ENCODE results near the gene SPPL3. TPM values are rescaled to one million over a fixed set of nuclear protein-coding genes. Genes with fewer than 3 reads are reported as not detected.

SPPL3 gene
- total and polyA plus RNA-seq, 2 experiments from 2014 or later = 20.0 to 67.3 TPM

DNA sequence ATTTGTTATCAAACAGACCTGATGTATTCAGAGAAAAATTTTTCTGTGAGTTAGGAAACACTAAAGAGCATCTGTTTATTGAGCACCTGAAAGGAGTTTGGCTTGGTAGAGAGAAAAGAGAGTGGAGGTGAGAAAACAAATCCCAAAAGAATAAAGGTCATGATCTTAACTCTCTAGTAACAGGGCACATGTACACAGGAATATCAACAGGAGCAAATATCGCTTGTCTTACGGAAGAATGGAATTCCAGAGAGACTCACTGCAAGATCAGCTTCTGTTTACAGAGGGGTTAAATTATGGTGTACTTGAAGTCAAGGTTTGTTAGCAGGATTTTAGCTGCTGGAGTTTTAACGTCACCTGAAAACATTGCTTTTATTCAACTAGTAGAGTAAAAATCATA is 78.8 kb downstream of the SPPL3 start:
- Histone ChIP-seq H4K20me1 (ENCODE audit: insufficient read depth, poor library complexity, severe bottlenecking) (peaks cover 61% of the 10 kb centered on the region), H3K36me3 (replicated peaks; ENCODE audit: insufficient read depth, low read depth) (no peaks in the 10 kb centered on the region), H2AFZ (no peak overlapping the region), H3K27ac (no peak overlapping the region), H3K79me2 (peaks cover 91% of the 10 kb centered on the region), H3K9me3 (ENCODE audit: low read depth) (no peaks in the 10 kb centered on the region), H3K4me3 (no peak overlapping the region), H3K9me2 (replicated peaks; ENCODE audit: insufficient read depth) (no peaks in the 10 kb centered on the region), H3K27me3 (no peaks in the 10 kb centered on the region), H3K4me2 (no peak overlapping the region), H3K4me1 (ENCODE audit: insufficient read depth) (peaks cover 9% of the 10 kb centered on the region)
- WGBS (ENCODE audit: low lambda C conversion rate, missing lambda C conversion rate) = 29% methylated on average over 3 of the region's 3 CpGs
- DNase-seq (ENCODE audit: low spot score) = no peak
- TF ChIP-seq, protein P1, sequence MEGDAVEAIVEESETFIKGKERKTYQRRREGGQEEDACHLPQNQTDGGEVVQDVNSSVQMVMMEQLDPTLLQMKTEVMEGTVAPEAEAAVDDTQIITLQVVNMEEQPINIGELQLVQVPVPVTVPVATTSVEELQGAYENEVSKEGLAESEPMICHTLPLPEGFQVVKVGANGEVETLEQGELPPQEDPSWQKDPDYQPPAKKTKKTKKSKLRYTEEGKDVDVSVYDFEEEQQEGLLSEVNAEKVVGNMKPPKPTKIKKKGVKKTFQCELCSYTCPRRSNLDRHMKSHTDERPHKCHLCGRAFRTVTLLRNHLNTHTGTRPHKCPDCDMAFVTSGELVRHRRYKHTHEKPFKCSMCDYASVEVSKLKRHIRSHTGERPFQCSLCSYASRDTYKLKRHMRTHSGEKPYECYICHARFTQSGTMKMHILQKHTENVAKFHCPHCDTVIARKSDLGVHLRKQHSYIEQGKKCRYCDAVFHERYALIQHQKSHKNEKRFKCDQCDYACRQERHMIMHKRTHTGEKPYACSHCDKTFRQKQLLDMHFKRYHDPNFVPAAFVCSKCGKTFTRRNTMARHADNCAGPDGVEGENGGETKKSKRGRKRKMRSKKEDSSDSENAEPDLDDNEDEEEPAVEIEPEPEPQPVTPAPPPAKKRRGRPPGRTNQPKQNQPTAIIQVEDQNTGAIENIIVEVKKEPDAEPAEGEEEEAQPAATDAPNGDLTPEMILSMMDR (IDR thresholded peaks at IDR 0.05; ENCODE audit: poor library complexity) = no peak
- TF ChIP-seq EZH2 (IDR thresholded peaks at IDR 0.05; ENCODE audit: borderline replicate concordance) = no peak
- TF ChIP-seq EZH2phosphoT487 (IDR thresholded peaks at IDR 0.05; ENCODE audit: low read depth, severe bottlenecking, unreplicated experiment) = no peak

DNA sequence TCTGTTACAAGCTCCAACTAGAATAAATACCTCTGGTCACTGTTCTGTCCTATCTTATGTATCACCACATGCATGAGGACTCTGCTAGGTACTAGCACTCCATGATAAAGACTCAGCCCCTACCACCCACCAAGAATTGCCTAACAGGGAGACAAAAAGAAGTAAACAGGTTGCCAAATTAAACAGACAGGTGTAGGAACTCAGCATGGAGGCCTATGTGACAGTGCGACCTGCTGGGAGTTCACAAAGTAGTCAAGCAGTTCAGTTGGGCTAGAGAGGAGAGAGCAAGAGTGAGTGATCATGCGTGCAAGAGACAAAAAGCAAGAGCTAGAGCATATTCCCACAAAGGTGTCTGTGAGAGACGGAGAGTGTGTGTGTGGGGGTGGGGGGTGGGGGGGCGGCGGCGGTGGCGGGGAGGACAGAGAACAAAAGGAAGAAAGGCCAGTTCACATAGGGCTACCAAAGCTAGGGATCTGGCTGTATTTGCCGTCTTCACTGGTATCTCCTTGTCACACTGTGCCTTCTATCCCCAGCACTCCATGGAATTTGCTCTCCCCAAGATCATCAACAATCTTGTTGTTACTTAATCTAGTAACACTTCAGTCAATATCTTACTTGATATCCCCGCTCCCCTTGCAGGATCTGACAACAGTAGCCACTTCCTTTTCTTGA is 81.2 kb downstream of the SPPL3 start:
- WGBS (ENCODE audit: low lambda C conversion rate, missing lambda C conversion rate) = 52% methylated on average over 8 of the region's 9 CpGs

DNA sequence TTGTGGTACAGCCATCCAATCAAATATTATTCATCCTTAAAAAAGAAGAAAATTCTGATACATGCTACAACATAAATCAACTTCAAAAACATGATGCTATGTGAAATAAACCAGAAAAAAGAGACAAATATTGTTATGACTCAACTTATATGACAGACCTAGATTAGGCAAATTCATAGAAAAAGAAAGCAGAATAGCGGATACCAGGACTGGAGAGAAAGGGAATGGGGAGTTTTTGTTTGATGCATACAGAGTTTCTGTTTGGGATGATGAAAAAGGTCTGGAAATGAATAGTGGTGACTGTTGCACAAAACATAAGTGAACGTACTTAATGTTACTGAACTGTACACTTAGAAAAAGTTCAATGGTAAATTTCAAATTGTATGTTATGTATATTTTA is 82.3 kb downstream of the SPPL3 start:
- Histone ChIP-seq H3K27me3 (no peaks in the 10 kb centered on the region), H3K36me3 (replicated peaks; ENCODE audit: insufficient read depth, low read depth) (no peaks in the 10 kb centered on the region), H4K20me1 (ENCODE audit: insufficient read depth, poor library complexity, severe bottlenecking) (peaks cover 72% of the 10 kb centered on the region), H3K9me3 (ENCODE audit: low read depth) (no peaks in the 10 kb centered on the region), H3K4me3 (no peak overlapping the region), H3K9me2 (replicated peaks; ENCODE audit: insufficient read depth) (no peaks in the 10 kb centered on the region), H3K79me2 (peaks cover 93% of the 10 kb centered on the region), H2AFZ (no peak overlapping the region), H3K27ac (no peak overlapping the region), H3K4me1 (ENCODE audit: insufficient read depth) (peaks cover 23% of the 10 kb centered on the region), H3K4me2 (no peak overlapping the region)
- no peak for DNase-seq (ENCODE audit: low spot score)
- TF ChIP-seq, protein P1 (IDR thresholded peaks at IDR 0.05; ENCODE audit: poor library complexity) = no peak
- 88% methylated on average over 2 of the region's 2 CpGs for WGBS (ENCODE audit: low lambda C conversion rate, missing lambda C conversion rate)

More for the DNA sequence above, 81.2 kb downstream of the SPPL3 start:
- Histone ChIP-seq H3K9me3 (ENCODE audit: low read depth) (no peaks in the 10 kb centered on the region), H3K27ac (no peak overlapping the region), H3K4me2 (no peak overlapping the region), H3K4me1 (ENCODE audit: insufficient read depth) (peaks cover 15% of the 10 kb centered on the region), H3K36me3 (replicated peaks; ENCODE audit: insufficient read depth, low read depth) (no peaks in the 10 kb centered on the region), H3K27me3 (no peaks in the 10 kb centered on the region), H3K4me3 (no peak overlapping the region), H4K20me1 (ENCODE audit: insufficient read depth, poor library complexity, severe bottlenecking) (peaks cover 71% of the 10 kb centered on the region), H2AFZ (no peak overlapping the region), H3K9me2 (replicated peaks; ENCODE audit: insufficient read depth) (no peaks in the 10 kb centered on the region), H3K79me2 (peaks cover 93% of the 10 kb centered on the region)
- TF ChIP-seq EZH2 (IDR thresholded peaks at IDR 0.05; ENCODE audit: borderline replicate concordance) = no peak
- TF ChIP-seq, protein P1 (IDR thresholded peaks at IDR 0.05; ENCODE audit: poor library complexity) = no peak
- no peak for TF ChIP-seq EZH2phosphoT487 (IDR thresholded peaks at IDR 0.05; ENCODE audit: low read depth, severe bottlenecking, unreplicated experiment)
- no peak for DNase-seq (ENCODE audit: low spot score)

Data from hepatocyte (in vitro differentiated cells).